ENCODE results near the gene TCERG1.

The TCERG1 gene

DNA sequence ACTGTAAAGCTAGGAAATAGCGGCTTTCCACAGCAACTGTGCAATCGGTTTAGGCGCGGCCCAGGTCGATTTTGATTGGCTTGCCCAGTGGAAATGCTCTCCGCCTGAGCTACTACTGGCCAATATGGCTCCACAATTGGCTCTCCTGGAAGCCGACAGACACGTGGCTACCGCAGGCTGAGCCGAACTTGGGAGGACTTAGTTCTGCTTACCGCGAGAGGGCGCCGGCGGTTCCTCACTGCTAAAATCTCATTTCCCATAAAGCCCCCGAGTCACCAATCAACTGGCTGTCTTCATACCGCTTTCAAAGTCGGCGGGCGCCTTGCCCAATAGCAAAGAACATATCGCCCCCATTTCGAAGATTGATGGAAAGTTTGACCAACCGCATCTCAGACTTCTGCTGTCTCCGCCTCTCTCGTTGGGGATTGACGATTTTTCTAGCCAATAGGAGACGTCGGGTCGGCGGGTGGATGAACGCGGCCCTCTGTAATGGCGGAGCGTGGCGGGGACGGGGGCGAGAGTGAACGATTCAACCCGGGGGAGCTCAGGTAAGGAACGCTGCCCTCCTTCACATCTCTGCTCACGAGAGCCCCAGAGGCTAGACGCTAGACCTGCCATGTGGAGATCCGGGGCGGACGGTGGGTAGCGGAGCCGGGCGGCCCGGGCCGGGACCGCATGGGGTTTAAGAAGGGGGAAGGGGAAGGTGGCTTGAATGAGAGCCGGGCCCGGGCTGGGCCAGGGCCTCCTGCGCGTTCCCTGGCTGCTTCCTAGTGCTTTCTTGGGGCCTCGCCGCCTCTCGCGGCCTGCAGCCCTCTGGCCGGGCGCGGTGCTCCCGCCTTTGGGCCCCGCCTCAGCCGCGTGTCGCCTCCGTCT, at the start of gene TCERG1:
Gene TCERG1 (plus strand): TSS at position 473 of the 873 bp plus-strand sequence. CDS start 17 bp downstream, at position 490.
- peak within 1 kb of the TSS; percentile 86 for H3K4me3 ChIP-seq (ENCODE audit: low read depth, low read length)
- peak; percentile 100 for DNase-seq (ENCODE audit: low read depth)

DNA sequence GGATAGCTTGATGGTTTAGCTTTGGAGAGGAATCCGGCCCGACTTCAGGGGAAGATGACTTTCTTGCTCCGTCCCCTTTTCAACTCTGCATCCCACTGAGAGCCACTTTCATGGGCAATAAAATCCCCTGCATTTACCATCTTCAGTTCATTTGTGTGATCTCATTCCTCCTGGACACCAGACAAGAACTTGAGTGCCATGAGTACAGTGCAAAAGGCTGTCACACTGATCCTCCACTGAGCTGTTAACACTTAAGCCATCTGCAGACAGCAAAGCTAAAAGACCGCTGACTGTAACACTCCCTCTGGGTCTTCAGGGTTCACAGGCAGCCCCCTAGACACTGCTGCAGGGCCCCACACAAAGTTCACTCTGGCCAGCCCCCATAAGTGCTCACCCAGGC, 48.3 kb upstream of the TCERG1 start:
- no peak overlapping the region for H3K4me3 ChIP-seq (ENCODE audit: low read depth, low read length)

DNA sequence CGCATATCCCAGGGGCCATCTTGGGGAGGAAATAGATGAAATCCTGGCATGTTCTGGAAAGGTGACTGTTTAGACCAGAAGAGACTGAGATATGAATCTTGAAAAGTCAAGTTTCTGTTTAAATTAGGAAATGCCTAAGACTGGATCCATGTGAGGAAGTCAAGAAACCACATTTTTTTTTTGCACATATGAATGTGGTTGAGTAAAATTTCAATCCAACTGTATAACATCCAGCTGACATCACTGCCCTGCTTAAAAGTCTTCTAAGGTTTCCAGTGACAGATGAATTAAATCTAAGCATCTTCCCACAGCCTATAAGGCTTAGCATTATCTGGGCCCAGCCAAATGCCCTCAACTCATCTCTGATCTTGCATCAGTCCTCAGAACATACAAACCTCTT, 47.7 kb upstream of the TCERG1 start:
- no peak overlapping the region for H3K4me3 ChIP-seq (ENCODE audit: low read depth, low read length)
- DNase-seq (ENCODE audit: low read depth), result no peak

More for the DNA sequence above, 48.3 kb upstream of the TCERG1 start:
- no peak for DNase-seq (ENCODE audit: low read depth)

DNA sequence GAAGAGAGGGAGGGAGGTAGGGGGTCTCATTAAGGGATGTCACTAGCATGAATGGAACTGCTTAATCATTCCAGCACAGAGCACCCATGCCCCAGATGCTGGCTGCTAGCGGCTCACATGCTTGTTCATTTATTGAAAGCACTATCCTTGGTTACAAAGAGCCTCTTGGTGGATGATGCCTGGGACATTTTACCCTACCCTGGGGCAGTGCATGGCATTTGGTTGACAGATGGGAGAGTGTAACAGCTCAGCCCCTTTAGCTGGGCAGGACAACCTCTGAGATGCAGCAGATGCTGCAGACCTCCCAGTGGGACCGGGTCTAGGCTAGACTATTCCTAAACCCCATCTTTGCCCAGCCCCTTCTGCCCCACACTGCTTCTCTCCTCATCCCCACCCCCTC, 46.9 kb upstream of the TCERG1 start:
- DNase-seq (ENCODE audit: low read depth), result no peak
- no peak overlapping the region for H3K4me3 ChIP-seq (ENCODE audit: low read depth, low read length)

DNA sequence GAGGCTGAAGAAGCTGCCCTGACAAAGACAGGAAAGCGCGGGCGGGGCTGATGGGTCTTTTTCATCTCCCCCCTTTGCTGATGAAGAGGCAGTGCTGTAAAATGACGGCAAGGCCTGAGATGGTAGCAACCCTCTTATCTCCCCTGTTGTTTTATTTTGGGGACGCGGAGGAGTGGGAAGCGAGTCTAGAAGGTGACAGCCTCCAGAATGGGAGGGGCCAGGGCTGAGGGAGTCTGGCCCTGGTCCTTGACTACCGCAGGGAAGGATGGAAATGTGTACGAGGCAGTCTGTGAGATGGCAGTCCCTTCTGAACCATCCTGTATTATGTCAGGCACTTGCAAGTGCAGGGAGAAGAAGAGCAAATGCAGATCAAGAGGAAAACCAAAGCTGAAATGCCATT, 46.1 kb upstream of the TCERG1 start:
- DNase-seq (ENCODE audit: low read depth), result no peak
- no peak overlapping the region for H3K4me3 ChIP-seq (ENCODE audit: low read depth, low read length)

DNA sequence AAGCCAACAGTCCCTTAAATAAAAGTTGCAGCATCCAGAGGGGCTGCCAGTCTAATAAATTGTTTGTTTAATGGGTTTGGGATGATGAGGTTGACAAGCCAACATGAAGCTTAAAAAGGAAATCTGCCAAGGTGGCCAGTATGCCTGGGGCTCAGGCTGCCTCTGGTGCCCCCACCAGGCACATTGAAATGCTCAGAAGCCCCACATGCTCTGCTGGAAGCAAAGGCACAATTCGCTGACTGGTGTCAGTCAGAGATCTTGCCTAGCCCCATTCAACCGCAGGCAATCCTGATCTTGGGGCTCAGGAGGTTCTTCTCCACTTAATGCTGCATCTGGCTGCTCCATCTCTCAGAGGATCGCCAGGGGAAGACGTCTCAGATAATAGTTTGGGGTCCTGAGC, 44.2 kb upstream of the TCERG1 start:
- no peak overlapping the region for H3K4me3 ChIP-seq (ENCODE audit: low read depth, low read length)
- no peak for DNase-seq (ENCODE audit: low read depth)

DNA sequence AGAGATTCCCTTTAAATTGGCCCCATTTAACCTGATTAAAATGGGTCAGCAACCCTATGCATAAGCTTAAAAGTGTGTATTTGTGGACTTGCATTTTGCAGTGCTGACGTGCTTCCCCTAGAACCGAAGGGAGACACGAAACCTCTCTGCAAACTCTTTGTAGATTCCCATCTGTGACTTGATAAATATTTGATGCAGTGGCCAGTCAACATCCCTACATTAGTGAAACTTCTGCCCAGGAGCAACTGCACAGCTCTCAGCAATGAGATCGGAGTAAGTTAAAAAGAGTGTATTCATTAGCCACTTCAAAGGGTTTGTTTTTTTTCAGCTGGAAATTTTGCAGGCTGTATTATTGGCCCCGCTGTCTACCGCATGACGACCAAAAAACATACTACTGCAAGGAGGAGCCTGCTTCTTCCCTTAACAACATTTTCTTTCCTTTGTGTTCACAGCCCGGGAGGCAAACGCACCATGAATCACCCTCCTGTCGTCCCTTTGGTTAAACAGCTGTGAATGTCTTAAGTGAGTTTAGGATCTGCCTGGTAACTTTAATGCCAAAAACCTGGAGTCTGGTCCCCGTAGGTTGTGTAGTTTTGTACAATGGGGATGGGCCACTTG, 38.0 kb upstream of the TCERG1 start:
- no peak overlapping the region for H3K4me3 ChIP-seq (ENCODE audit: low read depth, low read length)
- DNase-seq (ENCODE audit: low read depth), result no peak

DNA sequence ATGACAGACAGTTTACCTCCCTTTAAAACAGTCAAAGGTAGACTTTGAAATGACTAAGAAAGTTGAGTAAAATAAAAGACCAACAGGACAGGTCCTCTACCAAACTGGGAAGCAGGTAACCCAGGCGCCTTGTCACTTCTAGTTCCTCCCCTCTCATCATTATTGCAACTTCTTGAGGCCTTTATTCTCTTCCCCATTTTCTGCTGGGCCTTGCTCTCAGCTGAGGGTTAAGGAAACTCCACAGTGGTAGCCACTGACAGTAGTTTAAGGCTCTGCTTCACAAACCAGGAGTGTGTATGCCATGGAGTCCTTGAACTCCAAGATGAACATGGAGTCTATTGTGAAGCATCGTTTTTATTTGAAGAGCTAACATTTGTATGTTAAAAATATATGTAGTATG, 36.9 kb upstream of the TCERG1 start:
- no peak for DNase-seq (ENCODE audit: low read depth)

DNA sequence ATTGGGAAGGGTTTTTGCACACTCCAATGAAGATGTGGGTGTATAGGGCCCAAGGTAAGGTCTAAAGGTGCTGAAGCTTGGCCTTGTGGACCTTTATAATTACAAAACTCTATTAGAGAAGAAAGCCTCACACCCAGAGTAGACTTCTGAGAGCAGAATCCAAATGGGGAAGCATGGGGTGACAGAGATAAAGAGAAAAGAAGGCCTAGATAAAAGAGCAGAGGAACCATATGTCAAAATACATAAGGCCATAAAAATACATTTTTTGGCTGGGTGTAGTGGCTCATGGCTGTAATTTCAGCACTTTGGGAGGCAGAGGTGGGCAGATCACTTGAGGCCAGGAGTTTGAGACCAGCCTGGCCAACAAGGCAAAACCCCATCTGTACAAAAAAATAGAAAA, 27.4 kb upstream of the TCERG1 start:
- no peak overlapping the region for H3K4me3 ChIP-seq (ENCODE audit: low read depth, low read length)

More for the DNA sequence above, 36.9 kb upstream of the TCERG1 start:
- H3K4me3 ChIP-seq (ENCODE audit: low read depth, low read length), result no peak overlapping the region

DNA sequence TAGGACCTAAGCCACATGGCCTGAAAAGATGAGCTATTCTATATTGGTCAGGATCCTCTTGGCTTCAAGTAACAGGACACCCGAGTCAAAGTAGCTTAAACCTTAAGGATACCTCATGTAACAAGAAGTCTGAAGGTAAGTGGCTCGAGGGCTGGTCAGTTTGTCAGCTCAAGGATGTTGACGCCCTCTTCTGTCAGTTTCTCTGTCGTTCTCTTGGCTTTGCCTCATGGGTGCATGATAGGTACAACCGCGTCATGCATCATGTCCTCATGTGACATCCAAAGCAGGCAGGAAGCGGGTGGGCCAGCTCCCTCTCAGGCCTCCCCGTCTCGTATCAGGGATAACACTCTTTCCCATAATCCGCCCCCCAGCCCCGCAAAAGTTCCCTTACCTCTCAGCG, 22.1 kb upstream of the TCERG1 start:
- no peak for DNase-seq (ENCODE audit: low read depth)
- H3K4me3 ChIP-seq (ENCODE audit: low read depth, low read length), result no peak overlapping the region

More for the DNA sequence above, 27.4 kb upstream of the TCERG1 start:
- no peak for DNase-seq (ENCODE audit: low read depth)

DNA sequence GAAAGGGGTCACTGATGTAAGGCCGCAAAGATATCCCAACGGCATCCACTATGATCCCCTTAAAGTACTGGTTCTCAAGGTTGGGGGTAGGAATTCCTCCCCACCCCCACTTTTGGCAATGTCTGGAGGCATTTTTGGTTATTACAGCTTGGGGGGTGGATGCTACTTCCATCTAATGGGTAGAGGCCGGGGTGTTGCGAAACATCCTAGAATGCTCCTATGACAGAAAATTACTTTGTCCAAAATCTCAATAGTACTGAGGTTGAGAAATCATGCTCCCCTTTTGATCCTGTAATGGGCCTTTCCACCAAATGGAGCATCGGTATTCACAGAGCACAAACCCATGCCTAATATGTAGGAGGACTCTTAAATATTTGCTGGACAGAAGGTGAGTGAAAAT, 20.8 kb upstream of the TCERG1 start:
- DNase-seq (ENCODE audit: low read depth), result no peak
- H3K4me3 ChIP-seq (ENCODE audit: low read depth, low read length), result no peak overlapping the region

DNA sequence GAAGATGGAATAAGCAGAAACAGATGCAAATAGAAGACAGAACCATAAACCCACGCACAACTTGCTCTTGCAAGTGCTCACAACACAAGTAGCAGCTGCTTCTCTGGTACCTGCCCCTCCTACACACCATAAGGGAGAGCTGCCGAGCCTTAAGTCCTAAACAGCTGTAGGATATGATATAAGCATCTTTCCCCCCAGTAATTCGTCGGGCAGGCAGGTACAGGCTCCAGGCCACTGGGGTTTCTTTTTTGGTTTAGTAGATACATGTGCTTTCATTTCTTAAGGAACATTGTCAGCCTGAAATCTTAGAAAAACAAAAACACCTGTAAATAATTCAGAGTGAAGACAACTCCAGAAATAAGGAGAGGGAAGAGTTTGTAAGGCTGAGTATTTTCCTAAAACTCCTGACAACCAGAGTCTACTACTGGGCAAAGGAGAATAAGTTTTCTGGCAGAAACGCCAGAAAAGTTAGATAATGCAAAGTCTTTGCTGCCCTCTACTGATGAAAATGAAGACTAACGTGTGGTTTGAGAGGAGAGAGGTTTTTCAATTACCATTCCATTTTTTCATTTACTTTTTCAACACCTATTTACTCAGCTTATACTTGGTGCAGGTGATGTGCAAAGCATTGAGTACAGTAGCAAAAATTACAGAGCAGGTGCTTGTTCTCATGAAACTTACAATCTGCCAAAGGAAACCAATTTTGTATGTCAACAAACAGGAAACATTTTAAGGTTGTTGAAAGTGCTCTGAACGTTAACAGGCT, 20.1 kb upstream of the TCERG1 start:
- no peak for DNase-seq (ENCODE audit: low read depth)
- no peak overlapping the region for H3K4me3 ChIP-seq (ENCODE audit: low read depth, low read length)

DNA sequence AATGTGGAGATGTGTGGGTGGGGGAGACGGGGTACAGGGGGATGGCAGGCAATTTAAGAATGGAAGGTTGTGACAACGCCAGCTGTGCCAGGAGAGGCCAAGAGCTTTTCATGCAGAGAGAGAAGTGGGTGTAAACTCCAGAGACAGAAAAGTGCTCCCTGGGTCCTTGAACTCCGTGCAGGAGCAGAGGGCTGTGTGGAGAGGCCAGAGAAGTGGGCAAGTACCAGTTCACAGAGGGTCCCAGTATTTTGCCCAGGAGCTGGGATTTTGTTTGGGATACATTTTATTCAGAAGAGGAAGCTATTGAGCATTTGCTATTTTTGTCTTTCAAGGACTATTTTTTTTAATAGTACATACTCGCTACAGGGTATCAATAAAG, 19.5 kb upstream of the TCERG1 start:
- H3K4me3 ChIP-seq (ENCODE audit: low read depth, low read length), result no peak overlapping the region
- DNase-seq (ENCODE audit: low read depth), result no peak

DNA sequence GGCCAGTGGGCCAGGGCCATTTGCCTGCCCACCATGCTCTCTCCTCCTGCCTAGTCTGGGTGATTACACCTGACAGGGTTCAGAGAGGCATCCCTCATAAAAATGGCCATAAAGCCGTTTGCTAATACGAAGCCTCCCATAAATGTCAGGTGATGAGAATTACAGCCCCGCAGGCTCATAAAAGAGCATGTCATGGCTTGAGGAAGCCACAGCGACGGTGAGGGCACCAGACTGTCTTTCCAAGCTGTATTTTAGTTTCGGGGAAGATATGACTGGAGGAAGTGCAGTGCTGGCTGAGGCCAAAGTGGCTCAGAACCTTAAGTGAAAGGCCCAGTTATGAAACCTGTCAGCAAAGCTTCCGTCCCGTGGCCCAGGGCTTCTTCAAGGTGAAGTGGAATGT, 18.5 kb upstream of the TCERG1 start:
- DNase-seq (ENCODE audit: low read depth), result no peak

DNA sequence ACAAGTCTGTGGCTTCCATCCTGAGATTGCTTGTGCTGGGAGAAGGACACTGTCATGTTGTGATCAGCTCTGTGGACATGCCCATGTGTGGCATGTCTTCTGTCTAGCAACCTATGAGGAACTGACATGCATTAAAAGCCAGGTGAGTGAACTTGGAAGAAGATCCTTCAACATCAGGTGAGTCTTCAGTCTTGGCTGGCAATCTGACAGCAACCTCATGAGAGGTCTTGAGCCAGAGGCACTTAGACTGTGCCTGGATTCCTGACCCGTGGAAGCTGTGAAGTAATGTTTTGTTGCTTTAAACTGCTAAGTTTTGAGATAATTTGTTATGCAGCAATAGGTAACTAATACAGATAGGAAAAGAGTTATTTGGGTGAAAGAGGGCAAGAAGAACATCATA, 6.8 kb upstream of the TCERG1 start:
- H3K4me3 ChIP-seq (ENCODE audit: low read depth, low read length), result no peak overlapping the region
- no peak for DNase-seq (ENCODE audit: low read depth)

More for the DNA sequence above, 18.5 kb upstream of the TCERG1 start:
- no peak overlapping the region for H3K4me3 ChIP-seq (ENCODE audit: low read depth, low read length)

DNA sequence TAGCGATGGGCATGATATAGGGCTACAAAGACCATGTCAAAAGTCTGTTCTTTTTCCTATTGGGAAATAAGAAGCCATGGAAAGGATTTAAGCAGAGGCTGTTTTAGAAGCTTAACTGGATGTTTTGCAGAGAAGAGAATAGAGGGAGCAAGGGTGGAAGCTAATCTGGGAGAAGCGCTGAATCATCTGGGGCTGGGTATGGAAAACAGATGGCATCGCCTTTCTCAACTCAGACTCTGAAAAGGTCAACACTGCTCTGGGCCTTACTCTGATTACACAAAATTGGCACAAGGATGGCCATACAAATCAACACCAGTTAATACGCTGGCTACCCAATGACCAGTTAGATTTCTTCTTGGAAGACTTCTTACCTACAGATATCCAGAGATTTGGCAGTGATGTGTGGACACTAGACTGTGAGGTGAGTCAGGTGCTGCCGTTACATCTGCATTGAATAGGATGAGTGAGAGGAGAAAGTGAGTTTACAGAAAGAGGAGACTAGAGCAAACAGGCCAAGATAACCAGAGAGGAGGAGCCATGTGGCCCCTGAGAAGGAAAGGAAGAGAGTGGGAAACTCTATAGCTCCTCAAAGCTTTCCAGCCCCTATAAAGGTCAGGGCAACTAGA, 6.2 kb upstream of the TCERG1 start:
- DNase-seq (ENCODE audit: low read depth), result no peak
- H3K4me3 ChIP-seq (ENCODE audit: low read depth, low read length), result no peak overlapping the region

DNA sequence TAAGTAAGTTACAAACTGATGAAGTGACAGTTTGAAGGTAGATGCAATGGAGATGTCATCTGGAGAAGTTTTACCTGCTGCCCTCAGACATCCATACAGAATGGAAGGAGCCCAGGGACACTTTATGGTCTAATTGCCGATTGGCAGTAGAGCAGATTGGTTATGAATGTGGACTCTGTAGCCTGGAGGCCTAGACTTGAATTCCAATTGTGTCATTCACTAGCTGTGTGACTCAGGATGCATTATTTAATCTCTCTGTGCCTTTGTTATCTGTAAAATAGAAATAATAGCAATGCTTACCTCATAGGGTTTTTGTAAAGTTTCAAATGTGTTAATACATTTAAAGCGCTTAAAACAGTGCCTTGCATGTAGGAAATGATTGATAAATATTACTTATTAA, 5.2 kb upstream of the TCERG1 start:
- no peak for DNase-seq (ENCODE audit: low read depth)
- no peak overlapping the region for H3K4me3 ChIP-seq (ENCODE audit: low read depth, low read length)

DNA sequence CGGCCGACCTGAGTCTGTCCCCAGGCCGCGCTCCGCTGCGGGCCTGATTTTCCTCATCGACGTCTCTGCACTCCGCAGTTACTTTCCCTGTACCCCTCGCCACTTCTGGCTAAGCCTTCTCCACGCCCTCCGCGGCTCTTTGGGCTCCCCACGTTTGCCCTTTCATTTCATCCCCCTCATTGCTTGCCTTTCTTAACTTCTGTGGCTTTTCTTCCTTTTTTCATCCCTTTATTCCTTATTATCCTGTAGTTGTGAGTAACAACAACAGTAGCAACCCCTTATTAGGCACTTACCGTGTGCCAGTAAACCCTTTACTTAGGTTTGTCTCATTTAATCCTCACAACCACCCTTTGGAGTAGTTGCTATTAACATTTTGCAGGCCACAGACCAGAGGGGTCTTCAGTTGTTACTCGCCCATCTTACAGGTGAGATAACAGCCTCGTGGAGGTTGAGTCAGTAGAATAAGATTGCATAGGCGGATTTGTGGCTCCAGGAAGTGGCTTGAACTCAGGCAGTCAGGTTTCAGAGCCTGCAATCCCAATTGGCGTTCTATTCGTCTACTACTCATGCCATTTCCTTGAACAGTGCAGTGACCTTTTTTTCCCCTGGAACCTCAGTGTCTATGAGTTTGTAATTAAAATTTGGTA, 724 bp downstream of the TCERG1 start:
- no peak for DNase-seq (ENCODE audit: low read depth)

DNA sequence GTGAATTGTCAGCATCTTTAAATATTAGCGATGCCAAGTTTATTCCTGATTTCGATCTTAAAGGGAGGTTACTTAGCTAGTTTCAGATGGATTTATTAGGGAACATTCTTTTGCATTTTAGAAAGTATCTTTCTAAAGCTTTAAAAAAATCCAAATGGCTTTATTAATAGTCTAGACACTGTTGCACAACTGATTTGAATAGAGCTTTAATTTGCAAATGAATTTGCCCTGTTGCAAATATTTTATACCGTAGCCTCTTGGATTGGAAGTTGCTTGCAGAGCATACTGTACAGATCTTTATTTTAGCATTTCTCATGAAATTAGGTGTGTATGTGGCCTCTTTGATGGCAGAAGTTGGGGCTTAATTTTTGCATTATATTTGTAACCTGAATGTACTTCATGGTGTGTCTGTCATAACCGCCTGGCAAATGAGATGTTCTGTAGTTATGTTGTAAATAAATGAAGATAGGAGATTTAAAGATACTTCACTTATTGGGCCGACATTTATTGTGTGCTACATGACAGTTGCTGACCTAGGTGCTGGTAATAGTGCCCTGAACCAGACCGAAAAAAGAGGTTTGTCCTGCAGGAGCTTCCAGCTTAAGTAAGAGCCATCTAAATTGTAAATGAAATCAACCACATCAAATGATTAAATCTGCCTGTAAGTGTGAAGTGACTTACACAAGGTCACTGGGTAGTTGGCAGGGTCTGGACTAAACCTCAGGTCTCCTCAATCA, 1.8 kb downstream of the TCERG1 start:
- peak overlapping the region; percentile 86 for H3K4me3 ChIP-seq (ENCODE audit: low read depth, low read length)

More for the DNA sequence above, 724 bp downstream of the TCERG1 start:
- peak overlapping the region; percentile 86 for H3K4me3 ChIP-seq (ENCODE audit: low read depth, low read length)

More for the DNA sequence above, 1.8 kb downstream of the TCERG1 start:
- no peak for DNase-seq (ENCODE audit: low read depth)
